CD14-positive monocyte (primary cell): Measurements from ENCODE around the gene LAMC1. TPM values are rescaled to one million over a fixed set of nuclear protein-coding genes. Genes with fewer than 3 reads are reported as not detected.

Experiments
- DNase-seq, 3 donors: peaks; one replicate each; pipeline ENCODE4 v3.0.0-alpha.2; 2011 to 2022
- H2AFZ ChIP-seq: 2 replicates; pipeline ENCODE4 v1.6.0; 2012; ENCODE audit warnings: mild to moderate bottlenecking, low read depth, low read length, inconsistent platforms; ENCODE audit not compliant: insufficient read depth, poor library complexity, severe bottlenecking
- H3K27ac ChIP-seq, 2 donors: 1 replicate in 1 of 2; 2 replicates in 1 of 2; pipeline ENCODE4 v1.5.1; 2012 to 2013; ENCODE audit warnings: low read length in 2 of 2, control low read depth in 1 of 2, inconsistent platforms in 1 of 2, low read depth in 1 of 2, mild to moderate bottlenecking in 1 of 2
- H3K27me3 ChIP-seq, 2 donors: one replicate each; pipeline versions ENCODE4 v1.6.0 to v1.6.1; 2011 to 2013; ENCODE audit warnings: low read length in 2 of 2; ENCODE audit not compliant: control insufficient read depth in 2 of 2, insufficient read depth in 2 of 2
- H3K36me3 ChIP-seq, 2 donors: replicated peaks in 1 of 2; 1 replicate in 1 of 2; 2 replicates in 1 of 2; pipeline versions ENCODE4 v1.5.1 to v1.6.1; 2012 to 2013; ENCODE audit warnings: low read length in 2 of 2, control low read depth in 1 of 2, inconsistent platforms in 1 of 2, mild to moderate bottlenecking in 1 of 2; ENCODE audit not compliant: insufficient read depth in 2 of 2, control insufficient read depth in 1 of 2
- H3K4me1 ChIP-seq, 2 donors: 1 replicate in 1 of 2; 2 replicates in 1 of 2; pipeline versions ENCODE4 v1.5.1 to v1.6.1; 2012 to 2013; ENCODE audit warnings: low read length in 2 of 2, control low read depth in 1 of 2, inconsistent platforms in 1 of 2, mild to moderate bottlenecking in 1 of 2, moderate library complexity in 1 of 2; ENCODE audit not compliant: insufficient read depth in 2 of 2, control insufficient read depth in 1 of 2
- H3K4me2 ChIP-seq: replicated peaks from 2 replicates; pipeline ENCODE3; 2012; ENCODE audit warnings: low read length, moderate library complexity, mild to moderate bottlenecking; ENCODE audit not compliant: poor library complexity, severe bottlenecking; ENCODE audit errors: extremely low read depth
- H3K4me3 ChIP-seq, 3 experiments: fragments of 200-600 bp in 1 of 3; sonication (generic) in 1 of 3; replicated peaks in 1 of 3; 1 replicate in 2 of 3; 2 replicates in 1 of 3; pipeline ENCODE4 v1.5.1; 2011 to 2013; ENCODE audit warnings: low read length in 3 of 3, mild to moderate bottlenecking in 3 of 3, control low read depth in 2 of 3, low read depth in 2 of 3, inconsistent platforms in 1 of 3, moderate library complexity in 1 of 3
- H3K79me2 ChIP-seq: 2 replicates; pipeline ENCODE4 v1.6.0; 2012; ENCODE audit warnings: mild to moderate bottlenecking, control low read depth, inconsistent platforms, low read length, moderate library complexity; ENCODE audit not compliant: insufficient read depth
- H3K9ac ChIP-seq: 2 replicates; pipeline ENCODE4 v1.6.0; 2017; ENCODE audit warnings: low read length, mild to moderate bottlenecking; ENCODE audit not compliant: insufficient read depth, poor library complexity, severe bottlenecking
- H3K9me3 ChIP-seq, 2 donors: replicated peaks in 1 of 2; 1 replicate in 1 of 2; 2 replicates in 1 of 2; pipeline versions ENCODE4 v1.5.1 to v1.6.1; 2012 to 2013; ENCODE audit warnings: low read length in 2 of 2, control low read depth in 1 of 2; ENCODE audit not compliant: control insufficient read depth in 1 of 2, insufficient read depth in 1 of 2
- H4K20me1 ChIP-seq: 2 replicates; pipeline ENCODE4 v1.6.0; 2012; ENCODE audit warnings: mild to moderate bottlenecking, low read length, control low read depth, moderate library complexity; ENCODE audit not compliant: insufficient read depth
- H3K27ac Mint-ChIP-seq, 7 donors: one replicate each; pipeline ENCODE4 v1.8.0; 2020; ENCODE audit warnings: mild to moderate bottlenecking in 7 of 7, mixed read lengths in 7 of 7, moderate library complexity in 6 of 7, inconsistent platforms in 2 of 7
- H3K27me3 Mint-ChIP-seq, 3 donors: one replicate each; pipeline ENCODE4 v1.8.0; 2021 to 2022; ENCODE audit warnings: low read depth in 3 of 3, mild to moderate bottlenecking in 3 of 3, mixed read lengths in 3 of 3, moderate library complexity in 3 of 3, inconsistent platforms in 1 of 3
- H3K36me3 Mint-ChIP-seq, 2 donors: one replicate each; pipeline ENCODE4 v1.8.0; 2020; ENCODE audit warnings: mixed read lengths in 2 of 2, inconsistent platforms in 1 of 2, mild to moderate bottlenecking in 1 of 2
- H3K4me1 Mint-ChIP-seq: one replicate; pipeline ENCODE4 v1.8.0; 2020; ENCODE audit warnings: mild to moderate bottlenecking, mixed read lengths
- H3K4me3 Mint-ChIP-seq, 2 donors: one replicate each; pipeline ENCODE4 v1.8.0; 2020; ENCODE audit warnings: mild to moderate bottlenecking in 2 of 2, mixed read lengths in 2 of 2, moderate library complexity in 1 of 2
- H3K9me3 Mint-ChIP-seq, 7 donors: one replicate each; pipeline ENCODE4 v1.8.0; 2020 to 2022; ENCODE audit warnings: mixed read lengths in 7 of 7, mild to moderate bottlenecking in 6 of 7, moderate library complexity in 6 of 7, inconsistent platforms in 2 of 7
- CTCF ChIP-seq: fragments of 200-600 bp; IDR thresholded peaks from one replicate; pipeline ENCODE4 v1.8.0; 2022; ENCODE audit warnings: antibody characterized with exemption, mild to moderate bottlenecking
- WGBS: methylation state at CpG from one replicate; pipeline ENCODE4 v1.1.5; 2013; ENCODE audit warnings: missing lambda C conversion rate; ENCODE audit not compliant: insufficient coverage; 5-methylcytosine and 5-hydroxymethylcytosine counted together
- intact Hi-C, 2 donors: fragments of 100-400 bp; cut with micrococcal nuclease; formaldehyde crosslinking; loops; one replicate each; pipeline versions ENCODE4 v1.15.0 to v1.15.1; 2023
- polyA plus RNA-seq, 3 donors: library from polyadenylated mRNA; depleted of rRNA in 1 of 3; unstranded in 2 of 3; stranded (reverse) in 1 of 3; fragments of 300-500 nt in 2 of 3; fragments of >200 nt in 1 of 3; fragmentation: Illumina TruSeq in 2 of 3; gene quantifications; 1 replicate in 2 of 3; 2 replicates in 1 of 3; pipeline ENCODE4 v1.2.3, GENCODE V29; 2012 to 2021

The LAMC1 gene
- polyA plus RNA-seq, 3 donors = 0.34 to 1.7 (median 0.95) TPM

GRCh38 chr1:183025782-183026774 is 2.9 kb downstream of the LAMC1 start:
- no CpG with 5 or more reads among the region's 4 CpGs for WGBS

More at GRCh38 chr1:183025782-183026774, 2.9 kb downstream of the LAMC1 start:
- H3K4me1 ChIP-seq = peaks cover 19 to 28% of the 10 kb centered on the region in 2 donors
- intact Hi-C loops = no loop called here
- H3K27me3 ChIP-seq = peaks cover 21 to 56% of the 10 kb centered on the region in 2 donors
- no peaks in the 10 kb centered on the region for H3K9me3 ChIP-seq
- no peak overlapping the region for H3K27ac Mint-ChIP-seq
- H3K27me3 Mint-ChIP-seq = peaks cover 31 to 53% (median 41%) of the 10 kb centered on the region in 3 donors
- H3K4me1 Mint-ChIP-seq = peaks cover 27% of the 10 kb centered on the region
- peaks cover 0 to 3% of the 10 kb centered on the region in 2 donors for H3K36me3 Mint-ChIP-seq
- no peak overlapping the region for H3K4me3 ChIP-seq
- H3K4me3 Mint-ChIP-seq = peak overlapping the region in 1 of 2 donors; percentile 21
- no peak overlapping the region for H2AFZ ChIP-seq
- peaks cover 0 to 6% (median 3%) of the 10 kb centered on the region in 7 donors for H3K9me3 Mint-ChIP-seq
- H3K9ac ChIP-seq = no peak overlapping the region
- H3K36me3 ChIP-seq = no peaks in the 10 kb centered on the region
- H3K27ac ChIP-seq = no peak overlapping the region
- DNase-seq = no peak
- H3K79me2 ChIP-seq = no peaks in the 10 kb centered on the region
- H3K4me2 ChIP-seq = no peak overlapping the region
- TF ChIP-seq CTCF = no peak
- H4K20me1 ChIP-seq = no peaks in the 10 kb centered on the region
